GM21723 (cell line): ENCODE data around the gene PKN2.
"Not testable (repeated sequence)": the region's sequence is repeated elsewhere in the genome, so short reads cannot be mapped to it uniquely, and the experiment has no call there.

ENCODE experiments used
- ATAC-seq: cut with Tn5 transposase; IDR thresholded peaks from one replicate; pipeline ENCODE4 v1.9.1; 2021; ENCODE audit warnings: mild to moderate bottlenecking, moderate library complexity; ENCODE audit not compliant: unreplicated experiment

Gene PKN2

DNA sequence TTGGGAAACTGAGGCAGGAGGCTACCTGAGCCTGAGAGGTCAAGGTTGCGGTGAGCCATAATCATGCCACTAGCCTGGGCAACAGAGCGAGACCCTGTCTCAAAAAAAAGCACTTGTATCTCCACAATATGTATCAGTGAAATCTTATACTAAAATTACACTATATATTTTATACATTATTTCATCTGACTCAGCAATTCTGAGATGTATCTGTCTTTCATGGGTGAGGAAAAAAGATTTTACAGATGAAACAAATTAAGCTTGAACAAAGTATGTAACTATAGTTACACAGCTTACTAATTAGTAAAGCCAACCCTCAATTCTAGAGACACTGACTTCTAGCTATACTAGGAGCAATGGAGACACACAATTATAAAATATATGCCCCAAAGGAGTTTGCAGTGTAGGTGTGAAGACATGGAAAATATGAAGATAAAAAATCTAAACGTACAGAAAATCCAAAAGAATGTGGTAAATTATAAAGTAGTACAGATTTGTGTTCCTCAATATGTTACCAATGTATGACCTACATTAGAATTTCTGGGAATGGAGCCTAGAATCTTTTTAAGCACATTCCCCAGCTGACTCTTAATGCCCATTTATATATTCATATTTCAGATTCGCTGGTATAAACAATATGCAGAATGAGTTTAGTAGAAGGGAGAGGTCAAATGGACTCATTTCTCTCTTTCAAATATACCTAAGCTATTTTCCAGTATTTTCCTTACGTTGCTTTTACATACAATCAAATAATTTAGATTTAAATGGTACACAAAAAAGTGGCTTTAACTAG is 192.7 kb downstream of the PKN2 start:
- ATAC-seq = no peak

DNA sequence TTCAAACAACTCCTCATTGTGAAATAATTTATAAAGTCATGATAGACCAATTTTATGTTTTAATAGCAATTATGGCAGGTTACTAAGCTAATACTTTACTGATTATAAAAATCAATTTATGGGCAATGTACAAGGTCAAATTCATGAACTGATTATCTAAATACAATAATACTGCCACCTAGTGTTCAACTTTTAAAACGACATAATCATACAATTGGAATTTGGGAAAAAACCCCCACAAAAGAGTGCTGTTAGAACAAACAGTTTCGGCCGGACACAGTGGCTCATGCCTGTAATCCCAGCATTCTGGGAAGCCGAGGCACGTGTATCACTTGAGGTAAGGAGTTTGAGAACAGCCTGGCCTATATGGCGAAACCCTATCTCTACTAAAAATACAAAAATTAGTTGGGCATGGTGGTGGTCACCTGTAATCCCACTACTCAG is 193.3 kb downstream of the PKN2 start:
- no peak for ATAC-seq

DNA sequence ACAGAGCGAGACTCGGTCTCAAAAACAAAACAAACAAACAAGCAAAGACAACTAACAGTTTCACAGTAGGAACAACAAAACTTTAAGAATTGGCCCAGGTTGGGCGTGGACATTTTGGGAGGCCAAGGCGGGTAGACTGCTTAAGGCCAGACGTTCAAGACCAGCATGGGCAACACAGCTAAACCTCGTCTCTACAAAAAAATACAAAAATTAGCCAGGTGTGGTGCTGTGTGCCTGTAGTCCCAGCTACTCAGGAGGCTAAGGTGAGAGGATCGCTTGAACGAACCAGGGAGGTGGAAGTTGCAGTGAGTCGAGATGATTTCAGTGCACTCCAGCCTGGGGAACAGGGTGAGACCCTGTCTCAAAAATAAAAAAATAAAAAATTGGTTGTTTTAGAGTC is 193.8 kb downstream of the PKN2 start:
- no peak for ATAC-seq

DNA sequence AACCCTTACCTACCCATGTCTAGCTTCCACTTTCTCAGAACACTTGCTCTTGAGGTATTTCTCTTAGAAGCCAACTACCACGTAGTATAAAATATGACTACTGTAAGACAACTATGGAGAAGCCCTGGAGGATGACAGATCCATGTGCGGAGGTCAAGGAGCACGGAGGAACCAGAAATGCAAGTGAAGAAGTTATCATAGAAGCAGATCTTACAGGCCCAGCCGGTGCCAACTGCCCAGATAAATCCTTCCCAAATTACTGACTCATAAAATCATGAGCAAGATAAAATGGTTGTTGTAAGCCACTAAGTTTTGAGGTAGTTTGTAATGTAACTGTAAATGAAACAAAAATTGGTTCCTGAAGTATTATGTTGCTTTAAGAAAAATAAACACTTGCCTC is 194.7 kb downstream of the PKN2 start:
- ATAC-seq = no peak

DNA sequence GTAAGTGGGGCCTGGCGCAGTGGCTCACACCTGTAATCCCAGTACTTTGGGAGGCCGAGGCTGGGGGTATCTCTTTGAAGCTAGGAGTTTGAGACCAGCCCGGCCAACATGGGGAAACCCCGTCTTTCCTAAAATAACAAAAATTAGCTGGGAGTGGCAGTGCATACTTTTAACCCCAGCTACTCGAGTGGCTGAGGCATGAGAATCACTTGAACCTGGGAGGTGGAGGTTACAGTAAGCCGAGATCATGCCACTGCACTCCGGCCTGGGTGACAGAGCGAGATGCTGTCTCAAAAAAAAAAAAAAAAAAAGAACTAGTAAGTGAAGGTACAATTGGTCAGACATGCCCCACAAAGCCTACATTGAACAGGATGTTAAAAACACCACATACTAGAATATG is 196.6 kb downstream of the PKN2 start:
- ATAC-seq = not testable (repeated sequence)

DNA sequence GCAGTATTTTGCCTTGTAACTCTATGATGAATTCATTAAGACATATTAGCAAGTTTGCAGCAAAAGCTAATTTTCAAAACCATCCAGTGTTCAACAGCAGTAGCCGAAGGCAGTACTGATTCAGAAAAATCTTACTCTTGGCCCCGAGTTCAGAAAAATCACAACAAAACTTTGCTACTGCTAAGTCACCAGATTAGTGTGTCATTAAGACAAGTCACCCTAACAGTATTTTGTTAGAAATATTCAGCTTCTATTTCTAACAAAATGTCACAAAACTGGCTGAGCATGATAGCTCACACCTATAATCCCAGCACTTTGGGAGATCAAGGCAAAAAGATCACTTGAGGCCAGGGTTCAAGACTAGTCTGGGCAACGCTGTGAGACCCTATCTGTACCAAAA is 199.1 kb downstream of the PKN2 start:
- no peak for ATAC-seq
